ENCODE measurements around the gene GIT2.
"Not testable (repeated sequence)": the region's sequence is repeated elsewhere in the genome, so short reads cannot be mapped to it uniquely, and the experiment has no call there.

GIT2 gene

DNA sequence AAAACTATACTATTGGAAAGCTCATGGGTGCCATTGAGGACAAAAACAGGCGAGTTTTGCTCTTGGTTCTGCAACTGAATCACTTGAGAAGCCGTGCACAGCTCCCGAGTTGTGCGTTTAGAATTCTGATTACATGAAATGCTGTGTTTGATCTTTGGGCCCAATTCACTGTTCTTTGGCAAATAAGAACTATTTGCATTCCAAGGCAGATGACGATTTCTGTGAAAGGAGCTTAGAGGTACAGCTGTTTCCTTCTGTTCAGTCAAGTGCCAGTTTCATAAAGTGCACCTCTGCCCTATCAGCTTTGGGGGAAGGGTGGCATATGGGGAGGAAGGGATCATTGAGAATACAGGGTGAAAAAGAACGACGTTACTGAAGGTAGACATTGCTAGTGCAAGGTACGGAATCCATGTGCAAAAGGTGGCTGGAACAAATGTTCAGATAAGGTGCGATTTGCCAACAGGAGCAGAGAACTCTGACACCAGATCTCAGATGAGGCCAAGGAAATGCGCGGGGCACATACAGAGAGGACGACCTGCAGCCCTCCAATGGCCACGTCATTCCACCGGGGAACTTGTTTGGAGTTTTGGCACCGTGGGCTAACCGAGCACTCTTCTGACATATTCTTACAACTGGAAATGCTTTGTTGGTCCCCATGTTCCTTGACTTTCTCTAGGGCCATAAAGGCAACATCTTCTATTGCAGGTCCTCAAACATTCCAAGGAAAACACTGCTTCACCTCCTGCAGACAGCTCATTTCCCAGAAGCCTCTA, 66.0 kb downstream of the GIT2 start:
- Histone ChIP-seq H3K4me1 (ENCODE audit: control insufficient read depth, insufficient read depth, low read length) (no peaks in the 10 kb centered on the region), H3K9ac (ENCODE audit: low read depth, low read length) (no peak overlapping the region), H3K36me3 (ENCODE audit: control insufficient read depth, insufficient read depth, low read length) (peaks cover 37% of the 10 kb centered on the region), H3K27ac (ENCODE audit: low read depth, low read length) (no peak overlapping the region), H3K27me3 (ENCODE audit: control insufficient read depth, insufficient read depth, low read length) (no peaks in the 10 kb centered on the region), H3K4me3 (ENCODE audit: low read depth, low read length) (no peak overlapping the region), H3K9me3 (ENCODE audit: control insufficient read depth, insufficient read depth, low read length) (no peaks in the 10 kb centered on the region)

DNA sequence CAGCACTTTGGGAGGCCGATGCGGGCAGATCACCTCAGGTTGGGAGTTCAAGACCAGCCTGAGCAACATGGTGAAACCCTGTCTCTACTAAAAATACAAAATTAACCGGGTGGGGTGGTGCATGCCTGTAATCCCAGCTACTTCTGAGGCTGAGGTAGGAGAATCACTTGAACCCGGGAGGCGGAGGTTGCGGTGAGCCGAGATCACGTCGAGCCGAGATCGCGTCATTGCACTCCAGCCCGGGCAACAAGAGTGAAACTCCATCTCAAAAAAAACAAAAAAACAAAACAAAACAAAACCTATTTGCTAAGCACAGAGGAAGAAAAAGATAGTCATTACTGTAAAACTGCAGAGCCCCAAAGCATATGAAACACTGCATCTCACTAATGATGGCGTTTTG, 66.8 kb downstream of the GIT2 start:
- not testable (repeated sequence) for H3K9me3 ChIP-seq (ENCODE audit: control insufficient read depth, insufficient read depth, low read length); H3K4me3 ChIP-seq (ENCODE audit: low read depth, low read length); H3K27ac ChIP-seq (ENCODE audit: low read depth, low read length); H3K4me1 ChIP-seq (ENCODE audit: control insufficient read depth, insufficient read depth, low read length); H3K9ac ChIP-seq (ENCODE audit: low read depth, low read length); H3K27me3 ChIP-seq (ENCODE audit: control insufficient read depth, insufficient read depth, low read length)
- peaks cover 34% of the 10 kb centered on the region for H3K36me3 ChIP-seq (ENCODE audit: control insufficient read depth, insufficient read depth, low read length)

DNA sequence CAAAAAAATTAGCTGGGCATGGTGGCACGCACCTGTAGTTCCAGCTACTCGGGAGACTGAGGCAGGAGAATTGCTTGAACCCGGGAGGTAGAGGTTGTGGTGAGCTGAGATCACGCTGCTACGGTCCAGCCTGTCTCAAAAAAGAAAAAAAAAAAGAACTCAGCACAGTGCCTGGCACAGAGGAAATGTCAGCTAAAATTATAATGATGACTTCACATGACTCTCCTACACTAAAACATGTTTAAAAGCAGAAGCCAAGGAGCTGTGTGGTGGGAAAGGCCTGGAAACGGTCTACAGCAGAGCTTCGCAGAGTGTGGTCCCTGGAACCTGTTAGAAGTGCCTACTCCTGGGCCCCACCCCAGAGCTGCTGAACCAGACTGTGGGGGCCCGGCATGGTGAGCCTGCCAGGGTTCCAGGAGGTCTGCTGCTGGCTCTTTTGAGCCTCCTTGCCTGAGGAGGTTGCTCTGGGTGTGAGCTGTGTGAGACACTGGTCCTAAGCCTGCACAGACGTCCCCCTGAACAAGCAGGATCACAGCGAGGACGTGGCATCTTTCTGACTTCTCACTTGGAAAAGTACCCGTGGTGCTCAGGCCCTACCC, 68.0 kb downstream of the GIT2 start:
- Histone ChIP-seq H3K9ac (ENCODE audit: low read depth, low read length) (no peak overlapping the region), H3K4me1 (ENCODE audit: control insufficient read depth, insufficient read depth, low read length) (no peaks in the 10 kb centered on the region), H3K36me3 (ENCODE audit: control insufficient read depth, insufficient read depth, low read length) (peaks cover 27% of the 10 kb centered on the region), H3K27me3 (ENCODE audit: control insufficient read depth, insufficient read depth, low read length) (no peaks in the 10 kb centered on the region), H3K4me3 (ENCODE audit: low read depth, low read length) (no peak overlapping the region), H3K27ac (ENCODE audit: low read depth, low read length) (no peak overlapping the region), H3K9me3 (ENCODE audit: control insufficient read depth, insufficient read depth, low read length) (no peaks in the 10 kb centered on the region)

DNA sequence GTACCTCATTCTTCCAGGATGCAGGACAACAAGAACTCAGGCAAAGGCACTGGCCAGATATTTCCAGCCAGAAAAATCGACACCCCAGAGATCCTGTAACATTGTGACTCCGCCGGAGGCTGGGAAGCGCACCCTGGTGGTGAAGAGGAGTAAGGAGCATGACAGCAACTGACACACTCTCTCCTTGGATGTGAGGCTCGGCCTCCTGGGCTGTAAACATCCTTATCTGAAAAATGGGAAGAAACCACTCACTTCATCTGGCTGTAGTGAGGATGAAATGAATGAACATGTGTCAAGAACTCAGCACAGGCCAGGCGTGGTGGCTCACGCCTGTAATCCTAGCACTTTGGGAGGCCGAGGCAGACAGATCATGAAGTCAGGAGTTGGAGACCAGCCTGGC, 68.5 kb downstream of the GIT2 start:
- Histone ChIP-seq H3K9me3 (ENCODE audit: control insufficient read depth, insufficient read depth, low read length) (no peaks in the 10 kb centered on the region), H3K4me1 (ENCODE audit: control insufficient read depth, insufficient read depth, low read length) (no peaks in the 10 kb centered on the region), H3K9ac (ENCODE audit: low read depth, low read length) (no peak overlapping the region), H3K36me3 (ENCODE audit: control insufficient read depth, insufficient read depth, low read length) (peaks cover 22% of the 10 kb centered on the region), H3K27me3 (ENCODE audit: control insufficient read depth, insufficient read depth, low read length) (no peaks in the 10 kb centered on the region), H3K4me3 (ENCODE audit: low read depth, low read length) (no peak overlapping the region), H3K27ac (ENCODE audit: low read depth, low read length) (no peak overlapping the region)

GRCh38 chr12:109926488-109927210, 69.5 kb downstream of the GIT2 start:
- H3K4me1 ChIP-seq (ENCODE audit: control insufficient read depth, insufficient read depth, low read length): no peaks in the 10 kb centered on the region
- H3K9me3 ChIP-seq (ENCODE audit: control insufficient read depth, insufficient read depth, low read length): no peaks in the 10 kb centered on the region
- no peaks in the 10 kb centered on the region for H3K27me3 ChIP-seq (ENCODE audit: control insufficient read depth, insufficient read depth, low read length)
- H3K4me3 ChIP-seq (ENCODE audit: low read depth, low read length): no peak overlapping the region
- H3K9ac ChIP-seq (ENCODE audit: low read depth, low read length): no peak overlapping the region
- H3K27ac ChIP-seq (ENCODE audit: low read depth, low read length): no peak overlapping the region
- peaks cover 13% of the 10 kb centered on the region for H3K36me3 ChIP-seq (ENCODE audit: control insufficient read depth, insufficient read depth, low read length)

GRCh38 chr12:109926016-109926415, 70.2 kb downstream of the GIT2 start:
- H3K36me3 ChIP-seq (ENCODE audit: control insufficient read depth, insufficient read depth, low read length): peaks cover 7% of the 10 kb centered on the region; the same call in 1 of the 2 replicates
- H3K27ac ChIP-seq (ENCODE audit: low read depth, low read length): no peak overlapping the region
- no peaks in the 10 kb centered on the region for H3K27me3 ChIP-seq (ENCODE audit: control insufficient read depth, insufficient read depth, low read length)
- H3K9ac ChIP-seq (ENCODE audit: low read depth, low read length): no peak overlapping the region
- H3K9me3 ChIP-seq (ENCODE audit: control insufficient read depth, insufficient read depth, low read length): no peaks in the 10 kb centered on the region
- H3K4me3 ChIP-seq (ENCODE audit: low read depth, low read length): no peak overlapping the region
- no peaks in the 10 kb centered on the region for H3K4me1 ChIP-seq (ENCODE audit: control insufficient read depth, insufficient read depth, low read length)

GRCh38 chr12:109925185-109925840, 70.9 kb downstream of the GIT2 start:
- 0 out of 2 replicates have a peak, but pooled peaks cover under 1% of the 10 kb centered on the region for H3K36me3 ChIP-seq (ENCODE audit: control insufficient read depth, insufficient read depth, low read length)
- H3K27ac ChIP-seq (ENCODE audit: low read depth, low read length): no peak overlapping the region
- H3K4me1 ChIP-seq (ENCODE audit: control insufficient read depth, insufficient read depth, low read length): no peaks in the 10 kb centered on the region
- H3K9ac ChIP-seq (ENCODE audit: low read depth, low read length): no peak overlapping the region
- H3K4me3 ChIP-seq (ENCODE audit: low read depth, low read length): no peak overlapping the region
- no peaks in the 10 kb centered on the region for H3K9me3 ChIP-seq (ENCODE audit: control insufficient read depth, insufficient read depth, low read length)
- no peaks in the 10 kb centered on the region for H3K27me3 ChIP-seq (ENCODE audit: control insufficient read depth, insufficient read depth, low read length)

DNA sequence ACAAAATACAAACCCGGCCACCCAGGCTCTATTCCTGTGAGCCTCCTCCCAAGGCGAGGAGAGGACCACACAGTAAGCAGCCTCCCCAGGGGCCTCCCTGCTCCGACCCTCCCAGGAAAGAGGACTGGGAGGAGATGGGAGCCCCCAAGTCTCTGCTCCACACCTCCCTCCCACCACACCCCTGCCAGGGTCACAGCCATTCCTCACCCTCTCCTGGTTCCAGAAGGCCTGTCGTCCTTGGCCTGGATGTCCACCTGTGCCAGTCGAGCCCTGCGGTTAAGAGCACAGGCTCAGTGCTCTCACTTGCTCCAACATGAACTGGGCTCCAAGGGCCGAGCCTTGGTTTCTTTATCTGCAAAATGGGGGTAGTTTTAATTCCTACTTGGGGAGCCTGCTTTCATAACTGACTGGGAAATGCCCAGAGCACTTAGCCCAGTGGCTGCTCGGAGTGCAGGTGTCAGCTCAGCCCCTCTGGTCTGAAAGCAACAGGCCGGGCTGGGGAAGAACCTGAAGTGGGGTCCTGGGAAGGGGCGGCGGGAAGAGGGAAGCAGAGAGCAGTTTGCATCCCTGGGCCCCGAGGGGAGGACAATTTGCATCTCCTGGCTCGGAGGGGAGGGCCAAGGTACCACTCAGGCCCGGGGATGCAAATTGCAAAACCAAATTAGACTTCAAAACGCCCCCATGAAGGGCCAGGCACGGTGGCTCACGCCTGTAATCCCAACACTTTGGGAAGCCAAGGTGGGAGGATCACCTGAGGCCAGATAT, 72.5 kb downstream of the GIT2 start:
- H3K36me3 ChIP-seq (ENCODE audit: control insufficient read depth, insufficient read depth, low read length): no peaks in the 10 kb centered on the region
- no peaks in the 10 kb centered on the region for H3K27me3 ChIP-seq (ENCODE audit: control insufficient read depth, insufficient read depth, low read length)
- no peak overlapping the region for H3K9ac ChIP-seq (ENCODE audit: low read depth, low read length)
- H3K27ac ChIP-seq (ENCODE audit: low read depth, low read length): no peak overlapping the region
- no peaks in the 10 kb centered on the region for H3K4me1 ChIP-seq (ENCODE audit: control insufficient read depth, insufficient read depth, low read length)
- H3K4me3 ChIP-seq (ENCODE audit: low read depth, low read length): no peak overlapping the region
- H3K9me3 ChIP-seq (ENCODE audit: control insufficient read depth, insufficient read depth, low read length): no peaks in the 10 kb centered on the region

DNA sequence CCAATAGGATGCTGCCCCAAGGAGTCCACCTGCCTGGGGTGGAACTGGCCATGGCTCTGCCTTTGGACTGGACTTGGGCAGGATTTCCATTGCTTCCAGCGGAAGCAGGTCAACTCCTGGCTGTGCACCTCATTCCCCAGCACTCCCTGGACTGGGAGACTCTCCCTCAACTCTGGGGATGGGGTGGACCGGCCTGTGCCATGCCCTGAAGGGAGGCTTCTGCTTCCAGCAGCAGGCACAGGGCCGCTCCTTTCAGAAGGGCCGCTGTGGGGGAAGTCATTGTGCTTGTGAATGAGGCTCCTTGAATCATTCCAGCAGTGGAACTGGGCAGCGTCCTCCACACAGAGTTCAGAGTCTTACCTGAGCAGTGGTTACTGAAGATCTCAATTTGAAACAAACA, 73.1 kb downstream of the GIT2 start:
- Histone ChIP-seq H3K36me3 (ENCODE audit: control insufficient read depth, insufficient read depth, low read length) (no peaks in the 10 kb centered on the region), H3K9me3 (ENCODE audit: control insufficient read depth, insufficient read depth, low read length) (no peaks in the 10 kb centered on the region), H3K27ac (ENCODE audit: low read depth, low read length) (no peak overlapping the region), H3K27me3 (ENCODE audit: control insufficient read depth, insufficient read depth, low read length) (no peaks in the 10 kb centered on the region), H3K4me3 (ENCODE audit: low read depth, low read length) (no peak overlapping the region), H3K4me1 (ENCODE audit: control insufficient read depth, insufficient read depth, low read length) (no peaks in the 10 kb centered on the region), H3K9ac (ENCODE audit: low read depth, low read length) (no peak overlapping the region)

- H3K27me3 ChIP-seq (ENCODE audit: control insufficient read depth, insufficient read depth, low read length): no peaks in the 10 kb centered on the region
- no peak overlapping the region for H3K9ac ChIP-seq (ENCODE audit: low read depth, low read length)
- H3K36me3 ChIP-seq (ENCODE audit: control insufficient read depth, insufficient read depth, low read length): no peaks in the 10 kb centered on the region
- H3K27ac ChIP-seq (ENCODE audit: low read depth, low read length): no peak overlapping the region
- no peaks in the 10 kb centered on the region for H3K4me1 ChIP-seq (ENCODE audit: control insufficient read depth, insufficient read depth, low read length)
- no peaks in the 10 kb centered on the region for H3K9me3 ChIP-seq (ENCODE audit: control insufficient read depth, insufficient read depth, low read length)
- no peak overlapping the region for H3K4me3 ChIP-seq (ENCODE audit: low read depth, low read length)
These were observed 74.2 kb downstream of the GIT2 start for GRCh38 chr12:109921982-109922381.

Measured in HUES48 (cell line).